ENCODE results near the gene OR5L2. TPM values are rescaled to one million over a fixed set of nuclear protein-coding genes. Genes with fewer than 3 reads are reported as not detected.
"Not testable (repeated sequence)": the region's sequence is repeated elsewhere in the genome, so short reads cannot be mapped to it uniquely, and the experiment has no call there.

Gene OR5L2
- total RNA-seq, 1 donor: not detected

GRCh38 chr11:55873146-55873545, 46.1 kb downstream of the OR5L2 start:
- not testable (repeated sequence) for H3K4me2 ChIP-seq (ENCODE audit: insufficient read depth, low read length); H3K36me3 ChIP-seq (ENCODE audit: insufficient read depth, low read length); H3K27ac ChIP-seq (ENCODE audit: low read depth, low read length); H4K20me1 ChIP-seq (ENCODE audit: insufficient read depth, low read length); H3K4me1 ChIP-seq (ENCODE audit: insufficient read depth, low read length); H3K9me3 ChIP-seq (ENCODE audit: low read depth, low read length); H3K4me3 ChIP-seq (ENCODE audit: insufficient read depth, low read length); H2AFZ ChIP-seq (ENCODE audit: low read length); H3K79me2 ChIP-seq (ENCODE audit: insufficient read depth, low read length); DNase-seq (ENCODE audit: insufficient read length, low spot score, missing footprints); H3K27me3 ChIP-seq (ENCODE audit: insufficient read depth, low read length)

Small RNAs within 50 kb of the gene (small RNA-seq; reads per million reads assigned to genes)
- gene AC036111.3: not detected

Other genes starting within 250 kb of the OR5L2 start
- gene OR4C11, start 219.6 kb upstream of the OR5L2 start, total RNA-seq: not detected in 2 replicates
- not detected in 2 replicates for gene OR4P4, start 192.1 kb upstream of the OR5L2 start, total RNA-seq
- not detected in 2 replicates for gene OR4S2, start 178.9 kb upstream of the OR5L2 start, total RNA-seq
- not detected in 2 replicates for gene OR4C6, start 165.0 kb upstream of the OR5L2 start, total RNA-seq
- not detected in 2 replicates for gene OR5D13, start 53.8 kb upstream of the OR5L2 start, total RNA-seq
- not detected in 2 replicates for gene OR5D14, start 31.7 kb upstream of the OR5L2 start, total RNA-seq
- gene OR5L1, start 15.9 kb upstream of the OR5L2 start, total RNA-seq: not detected in 2 replicates
- not detected in 2 replicates for gene OR5D18, start 7.6 kb upstream of the OR5L2 start, total RNA-seq
- not detected in 2 replicates for gene OR5D16, start 11.5 kb downstream of the OR5L2 start, total RNA-seq
- gene TRIM51, start 56.1 kb downstream of the OR5L2 start, total RNA-seq: not detected in 2 replicates
- gene OR5W2, start 87.4 kb downstream of the OR5L2 start, total RNA-seq: not detected in 2 replicates
- gene OR5I1, start 109.2 kb downstream of the OR5L2 start, total RNA-seq: not detected in 2 replicates
- not detected in 2 replicates for gene OR10AG1, start 142.7 kb downstream of the OR5L2 start, total RNA-seq
- gene OR5F1, start 167.4 kb downstream of the OR5L2 start, total RNA-seq: not detected in 2 replicates
- gene OR5AS1, start 200.4 kb downstream of the OR5L2 start, total RNA-seq: not detected in 2 replicates